NB4 (cell line): Measurements from ENCODE around the gene ADK.

Source experiments
- DNase-seq: peaks from one replicate; pipeline ENCODE4 v3.0.0; 2010; ENCODE audit warnings: low read depth
- H3K4me3 ChIP-seq: one replicate; pipeline ENCODE4 v1.5.1; 2011; ENCODE audit warnings: mild to moderate bottlenecking, low read depth, low read length, moderate library complexity
- CTCF ChIP-seq: IDR thresholded peaks from one replicate; pipeline ENCODE4 v1.5.1; 2012; ENCODE audit warnings: low read depth, low read length
- MYC ChIP-seq: IDR thresholded peaks from 2 replicates; pipeline ENCODE4 v1.6.1; 2011; ENCODE audit warnings: low read depth, low read length
- POLR2A ChIP-seq: IDR thresholded peaks from 2 replicates; pipeline ENCODE4 v1.6.1; 2011; ENCODE audit warnings: mild to moderate bottlenecking; ENCODE audit not compliant: insufficient read length; ENCODE audit errors: extremely low read depth
- TF ChIP-seq, protein P1 (sequence below): IDR thresholded peaks from 2 replicates; pipeline ENCODE4 v1.6.1; 2011; ENCODE audit warnings: low read depth, low read length

ADK gene

DNA sequence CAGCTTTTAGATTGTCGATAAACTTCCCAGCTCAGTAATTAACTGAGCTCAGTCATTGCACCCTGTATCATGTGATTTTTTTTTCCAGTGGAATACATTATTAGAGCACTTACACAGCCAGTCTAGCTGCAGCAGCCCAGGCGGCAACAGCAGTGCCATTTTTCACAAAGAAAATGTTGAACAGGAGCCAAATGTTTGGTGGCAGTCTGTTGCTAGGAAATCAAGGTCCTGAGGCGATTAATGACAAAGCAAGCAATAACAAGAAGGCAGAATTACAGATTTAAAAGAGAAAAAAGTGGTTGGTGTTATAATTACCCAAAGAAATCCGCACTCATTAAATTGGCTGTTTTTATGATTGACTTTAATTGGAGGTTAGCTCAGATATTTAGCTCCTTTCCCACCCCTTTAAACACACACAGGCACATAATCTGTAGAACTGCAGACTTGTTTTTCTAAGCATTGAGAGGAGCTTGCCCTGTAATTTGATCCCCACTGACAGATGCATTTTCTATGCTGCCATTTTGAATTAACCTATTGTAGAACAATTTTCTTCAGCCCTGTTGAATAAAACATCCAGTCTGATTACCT lies 267.4 kb downstream of the ADK start:
- TF ChIP-seq POLR2A, result no peak
- TF ChIP-seq CTCF, result no peak
- TF ChIP-seq MYC, result no peak
- TF ChIP-seq, protein P1, sequence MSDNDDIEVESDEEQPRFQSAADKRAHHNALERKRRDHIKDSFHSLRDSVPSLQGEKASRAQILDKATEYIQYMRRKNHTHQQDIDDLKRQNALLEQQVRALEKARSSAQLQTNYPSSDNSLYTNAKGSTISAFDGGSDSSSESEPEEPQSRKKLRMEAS, result no peak
- no peak overlapping the region for H3K4me3 ChIP-seq
- DNase-seq, result no peak

DNA sequence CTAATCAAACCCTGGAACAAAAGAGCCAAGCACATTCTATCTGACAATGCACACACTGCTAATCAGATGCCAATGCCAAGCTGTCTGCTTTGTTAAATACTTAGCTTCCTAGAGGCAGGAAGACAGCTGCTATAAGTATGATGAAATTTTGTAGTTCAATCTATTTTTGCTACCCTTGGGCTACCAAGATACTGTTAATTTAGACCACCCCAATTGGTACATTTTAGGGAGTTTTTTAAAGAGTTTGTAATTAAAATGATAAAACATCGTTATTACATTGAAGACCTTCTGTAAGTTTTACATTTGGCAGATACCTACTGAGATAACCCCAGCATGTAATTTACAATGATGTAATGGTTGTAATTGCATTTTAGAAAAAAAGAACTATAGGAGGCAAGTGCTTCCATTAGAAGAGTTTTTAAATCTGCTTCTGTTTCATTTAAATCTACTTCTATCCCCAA lies 268.5 kb downstream of the ADK start:
- DNase-seq, result no peak
- no peak overlapping the region for H3K4me3 ChIP-seq
- TF ChIP-seq CTCF (no peak), MYC (no peak; the same call in 1 of the 2 replicates), POLR2A (no peak)
- TF ChIP-seq, protein P1, result no peak

- TF ChIP-seq MYC (no peak; the same call in 1 of the 2 replicates), POLR2A (no peak), CTCF (peak; percentile 32)
- DNase-seq, result peak; percentile 39
- H3K4me3 ChIP-seq, result no peak overlapping the region
These were observed 268.9 kb downstream of the ADK start for GRCh38 chr10:74419958-74420375.

- TF ChIP-seq CTCF, result no peak
- no peak for TF ChIP-seq POLR2A
- TF ChIP-seq, protein P1, result no peak
- no peak for TF ChIP-seq MYC
- no peak for DNase-seq
These were observed 273.5 kb downstream of the ADK start for GRCh38 chr10:74424565-74424964.

GRCh38 chr10:74425456-74426001 lies 274.5 kb downstream of the ADK start:
- no peak for TF ChIP-seq POLR2A
- TF ChIP-seq, protein P1, result no peak
- no peak for TF ChIP-seq CTCF
- TF ChIP-seq MYC, result no peak
- no peak overlapping the region for H3K4me3 ChIP-seq
- no peak for DNase-seq

More at GRCh38 chr10:74424565-74424964, 273.5 kb downstream of the ADK start:
- H3K4me3 ChIP-seq, result no peak overlapping the region
